HepG2 (cell line): ENCODE measurements around the gene NGLY1. TPM values are rescaled to one million over a fixed set of nuclear protein-coding genes. Genes with fewer than 3 reads are reported as not detected.

Experiments used
- ATAC-seq: fragments of 200-7000 bp; cut with Tn5 transposase; 3 replicates; pipeline ENCODE4 v1.9.1; 2020; ENCODE audit warnings: mild to moderate bottlenecking, moderate library complexity
- BruUV-seq: library from RNA; stranded (reverse); fragments of 400-500 nt; replicated peaks from 2 replicates; lab custom pipeline; 2021; lab: Mats Ljungman, UMichigan
- CTCF ChIA-PET: fragments of 300-600 bp; formaldehyde crosslinking; extraction: SDS; loops from one replicate; lab custom pipeline; 2021; ENCODE audit warnings: low total read pairs, inconsistent platforms, low intra/inter-chr PET ratio; lab: Yijun Ruan, JAX
- POLR2A ChIA-PET: fragments of 350-600 bp; sonication (Branson Sonifier 250); formaldehyde crosslinking; loops from one replicate; lab custom pipeline; 2020; ENCODE audit warnings: antibody characterized with exemption, inconsistent platforms; lab: Yijun Ruan, JAX
- DNase-seq: peaks from one replicate; pipeline ENCODE4 v3.0.0-alpha.2; 2015; ENCODE audit warnings: low spot score
- FAIRE-seq: peaks from 3 replicates; lab custom pipeline; 2011; peaks lifted over from hg19 to GRCh38; lab: Jason Lieb, UNC
- H2AFZ ChIP-seq: one replicate; pipeline ENCODE4 v1.6.1; 2011; ENCODE audit warnings: low read length, inconsistent platforms
- H3K27ac ChIP-seq: fragments of 300-600 bp; 3 replicates; pipeline ENCODE4 v1.8.0; 2011; ENCODE audit warnings: mixed run types, mild to moderate bottlenecking, mixed read lengths, low read length, inconsistent platforms; ENCODE audit not compliant: insufficient read depth; ENCODE audit errors: extremely low read length
- H3K27me3 ChIP-seq, 2 experiments: fragments of 200-600 bp in 1 of 2; 2 replicates in 1 of 2; 3 replicates in 1 of 2; pipeline versions ENCODE4 v1.6.0 to v1.8.0; 2011; ENCODE audit warnings: low read length in 2 of 2, mild to moderate bottlenecking in 2 of 2, moderate library complexity in 2 of 2, inconsistent platforms in 1 of 2; ENCODE audit not compliant: insufficient read depth in 2 of 2, control insufficient read depth in 1 of 2
- H3K36me3 ChIP-seq, 2 experiments: fragments of 200-600 bp in 1 of 2; replicated peaks in 1 of 2; 2 replicates in 1 of 2; 3 replicates in 1 of 2; pipeline versions ENCODE4 v1.5.1 to v1.8.0; 2011; ENCODE audit warnings: low read length in 2 of 2, inconsistent platforms in 1 of 2; ENCODE audit not compliant: insufficient read depth in 2 of 2, control insufficient read depth in 1 of 2
- H3K4me1 ChIP-seq: 2 replicates; pipeline ENCODE4 v1.5.1; 2012; ENCODE audit warnings: low read length, inconsistent platforms; ENCODE audit not compliant: insufficient read depth
- H3K4me2 ChIP-seq: 2 replicates; pipeline ENCODE4 v1.6.0; 2011; ENCODE audit warnings: low read depth, low read length, inconsistent platforms
- H3K4me3 ChIP-seq, 3 experiments: fragments of 200-600 bp in 1 of 3; sonication (generic), shearing (Covaris generic) in 1 of 3; replicated peaks in 1 of 3; 2 replicates each; pipeline ENCODE4 v1.5.1; 2011 to 2016; ENCODE audit warnings: low read length in 3 of 3, inconsistent platforms in 2 of 3, low read depth in 2 of 3, mild to moderate bottlenecking in 2 of 3, control low read depth in 1 of 3, mixed read lengths in 1 of 3; ENCODE audit not compliant: insufficient read depth in 1 of 3
- H3K79me2 ChIP-seq: one replicate; pipeline ENCODE4 v1.6.1; 2011; ENCODE audit warnings: low read length, inconsistent platforms; ENCODE audit not compliant: insufficient read depth
- H3K9ac ChIP-seq: 2 replicates; pipeline ENCODE4 v1.6.0; 2011; ENCODE audit warnings: mild to moderate bottlenecking, low read depth, low read length, inconsistent platforms; ENCODE audit not compliant: insufficient read depth
- H3K9me3 ChIP-seq: 2 replicates; pipeline ENCODE4 v1.5.1; 2012; ENCODE audit warnings: mild to moderate bottlenecking, low read length
- H4K20me1 ChIP-seq: 2 replicates; pipeline ENCODE4 v1.6.0; 2011; ENCODE audit warnings: inconsistent platforms, mild to moderate bottlenecking, low read length, moderate library complexity; ENCODE audit not compliant: insufficient read depth
- AGO1 ChIP-seq: fragments of 200-400 bp; formaldehyde crosslinking; IDR thresholded peaks from 2 replicates; pipeline ENCODE4 v1.6.1; 2017; ENCODE audit warnings: mild to moderate bottlenecking, low read depth, low read length, moderate library complexity; ENCODE audit not compliant: poor library complexity, severe bottlenecking
- MAFF ChIP-seq: IDR thresholded peaks from 2 replicates; pipeline ENCODE4 v1.6.1; 2011; ENCODE audit warnings: low read depth, low read length, improper control_type of control experiment
- MAFK ChIP-seq, 2 experiments: IDR thresholded peaks in 1 of 2; conservative IDR thresholded peaks in 1 of 2; 2 replicates each; pipeline ENCODE4 v1.6.1; 2011; ENCODE audit warnings: improper control_type of control experiment in 2 of 2, low read length in 2 of 2
- MTA1 ChIP-seq: sonication (generic); formaldehyde crosslinking; IDR thresholded peaks from 2 replicates; pipeline ENCODE4 v1.4.0; 2020; ENCODE audit warnings: missing genetic modification reagents, mild to moderate bottlenecking, borderline replicate concordance
- RFXAP ChIP-seq: sonication (generic); formaldehyde crosslinking; IDR thresholded peaks from 2 replicates; pipeline ENCODE4 v1.4.0; 2020; ENCODE audit warnings: missing genetic modification reagents, borderline replicate concordance
- ZNF468 ChIP-seq: sonication (generic); formaldehyde crosslinking; IDR thresholded peaks from 2 replicates; pipeline ENCODE4 v1.8.0; 2022; ENCODE audit warnings: mild to moderate bottlenecking, moderate library complexity, missing genetic modification reagents
- WGBS: methylation state at CpG from one replicate; pipeline ENCODE4 v1.1.6; 2017; ENCODE audit warnings: low lambda C conversion rate; 5-methylcytosine and 5-hydroxymethylcytosine counted together
- in situ Hi-C: cut with HindIII; loops from 2 replicates; pipeline ENCODE4 v1.10.0; 2017; ENCODE audit warnings: low pct_unique_long_range_greater_than_20kb; ENCODE audit not compliant: extremely low pct_ligation_motif_present
- intact Hi-C: fragments of 100-400 bp; cut with micrococcal nuclease; formaldehyde crosslinking; loops from one replicate; pipeline ENCODE4 v1.10.0; 2022; ENCODE audit not compliant: unreplicated experiment
- polyA plus RNA-seq, 8 experiments: library from polyadenylated mRNA; depleted of rRNA in 3 of 8; stranded (reverse) in 7 of 8; unstranded in 1 of 8; fragments of >200 nt; fragmentation: Illumina TruSeq in 4 of 8; extraction: Trizol in 4 of 8; gene quantifications; 2 replicates each; pipeline versions ENCODE4 v1.2.1 to v1.2.3, GENCODE V29; 2011 to 2016; ENCODE audit warnings: low read depth in 4 of 8, missing spikeins in 1 of 8, mixed read lengths in 1 of 8; ENCODE audit not compliant: insufficient read depth in 1 of 8
- total RNA-seq, 5 experiments: library from RNA; depleted of rRNA; stranded (reverse); fragments of >200 nt; fragmentation: Illumina TruSeq; extraction: Trizol; gene quantifications; 2 replicates each; pipeline ENCODE4 v1.2.3, GENCODE V29; 2016; ENCODE audit warnings: low read depth in 1 of 5

NGLY1 gene
- total and polyA plus RNA-seq, 2 of the 13 experiments (the other 11 are each of a cell fraction or from before 2014, with no cell fraction given), result 28.2 to 44.5 TPM

GRCh38 chr3:25751048-25751447 lies 32.2 kb downstream of the NGLY1 start:
- Histone ChIP-seq H3K4me2 (no peak overlapping the region), H3K79me2 (no peaks in the 10 kb centered on the region), H3K9ac (no peak overlapping the region), H3K4me3 (no peak overlapping the region), H3K9me3 (no peaks in the 10 kb centered on the region), H3K36me3 (peaks cover 10 to 50% of the 10 kb centered on the region in 2 experiments), H4K20me1 (no peaks in the 10 kb centered on the region), H3K4me1 (no peaks in the 10 kb centered on the region), H3K27me3 (no peaks in the 10 kb centered on the region), H3K27ac (no peak overlapping the region), H2AFZ (no peak overlapping the region)
- CTCF ChIA-PET, result no interaction called here
- TF ChIP-seq ZNF468 (CRISPR knock-in tag) (no peak), MAFK (conservative IDR thresholded peaks at IDR 0.05 in 1 of 2, IDR thresholded peaks at IDR 0.05 in 1 of 2; ENCODE audit: low read length in 2 of 2) (peak; percentile 80 to 92), MAFF (peak; percentile 86)
- WGBS, result 96% methylated on average over 3 of the region's 3 CpGs
- in situ Hi-C loops, result no loop called here
- DNase-seq (no peak), FAIRE-seq (no peak), ATAC-seq (no peak)
- BruUV-seq, result no TSS peak
- POLR2A ChIA-PET, result no interaction called here
- intact Hi-C loops, result no loop called here

- in situ Hi-C loops, result no loop called here
Measured at GRCh38 chr3:25749031-25749581, 34.1 kb downstream of the NGLY1 start.

More at GRCh38 chr3:25749031-25749581, 34.1 kb downstream of the NGLY1 start:
- no peaks in the 10 kb centered on the region for H3K9me3 ChIP-seq
- no peak overlapping the region for H3K4me3 ChIP-seq
- FAIRE-seq (no peak), ATAC-seq (no peak), DNase-seq (no peak)
- H3K27me3 ChIP-seq, result no peaks in the 10 kb centered on the region
- H3K4me2 ChIP-seq, result no peak overlapping the region
- BruUV-seq, result no TSS peak
- WGBS, result 82% methylated on average over 6 of the region's 6 CpGs
- no peaks in the 10 kb centered on the region for H4K20me1 ChIP-seq
- ChIA-PET CTCF (no interaction called here), POLR2A (no interaction called here)
- H3K27ac ChIP-seq, result no peak overlapping the region
- H3K9ac ChIP-seq, result no peak overlapping the region
- peaks cover 10 to 48% of the 10 kb centered on the region in 2 experiments for H3K36me3 ChIP-seq
- no peak for TF ChIP-seq MTA1 (CRISPR knock-in tag)
- no peak for TF ChIP-seq RFXAP (CRISPR knock-in tag)
- TF ChIP-seq AGO1, result no peak
- H3K79me2 ChIP-seq, result no peaks in the 10 kb centered on the region
- intact Hi-C loops, result no loop called here
- no peak overlapping the region for H2AFZ ChIP-seq
- no peaks in the 10 kb centered on the region for H3K4me1 ChIP-seq
